Thymus (tissue), 11 donors: ENCODE results near the gene MFSD1. TPM values are rescaled to one million over a fixed set of nuclear protein-coding genes. Genes with fewer than 3 reads are reported as not detected.

ENCODE experiments used
- DNase-seq, 9 donors: peaks; one replicate each; pipeline ENCODE4 v3.0.0-alpha.2; 2013; ENCODE audit warnings: low spot score in 9 of 9, low read depth in 6 of 9, missing footprints in 1 of 9
- H3K27ac ChIP-seq, 2 donors: one replicate each; pipeline ENCODE4 v1.5.1; 2013; ENCODE audit warnings: control low read depth in 1 of 2, low read depth in 1 of 2, low read length in 1 of 2, mild to moderate bottlenecking in 1 of 2, moderate library complexity in 1 of 2
- H3K27me3 ChIP-seq, 2 donors: one replicate each; pipeline ENCODE4 v1.5.1; 2013; ENCODE audit warnings: low read length in 1 of 2; ENCODE audit not compliant: control insufficient read depth in 2 of 2, insufficient read depth in 1 of 2
- H3K36me3 ChIP-seq, 2 donors: one replicate each; pipeline ENCODE4 v1.5.1; 2013; ENCODE audit warnings: low read length in 1 of 2, mild to moderate bottlenecking in 1 of 2, moderate library complexity in 1 of 2; ENCODE audit not compliant: control insufficient read depth in 2 of 2, insufficient read depth in 2 of 2
- H3K4me1 ChIP-seq, 2 donors: one replicate each; pipeline ENCODE4 v1.5.1; 2013; ENCODE audit warnings: low read length in 2 of 2; ENCODE audit not compliant: control insufficient read depth in 2 of 2, insufficient read depth in 2 of 2
- H3K4me3 ChIP-seq, 2 donors: one replicate each; pipeline ENCODE4 v1.5.1; 2013; ENCODE audit warnings: low read length in 2 of 2, control low read depth in 1 of 2, mild to moderate bottlenecking in 1 of 2
- H3K9me3 ChIP-seq, 2 donors: one replicate each; pipeline ENCODE4 v1.5.1; 2013; ENCODE audit warnings: low read length in 1 of 2, mild to moderate bottlenecking in 1 of 2; ENCODE audit not compliant: control insufficient read depth in 2 of 2, insufficient read depth in 1 of 2
- WGBS: extraction: QIAGEN DNeasy Blood & Tissue Kit; methylation state at CpG from one replicate; pipeline ENCODE4 v1.1.7; 2013; 5-methylcytosine and 5-hydroxymethylcytosine counted together
- polyA plus RNA-seq: library from polyadenylated mRNA; stranded (reverse); fragments of 200-250 nt; gene quantifications from one replicate; pipeline ENCODE4 v1.2.3, GENCODE V29; 2013
- total RNA-seq: library from RNA; stranded (reverse); fragments of 120-200 nt; gene quantifications from one replicate; pipeline ENCODE4 v1.2.4, GENCODE V29; 2013
- donor health status: healthy.

The MFSD1 gene
- total and polyA plus RNA-seq, 2 donors: 58.7 to 61.4 TPM

DNA sequence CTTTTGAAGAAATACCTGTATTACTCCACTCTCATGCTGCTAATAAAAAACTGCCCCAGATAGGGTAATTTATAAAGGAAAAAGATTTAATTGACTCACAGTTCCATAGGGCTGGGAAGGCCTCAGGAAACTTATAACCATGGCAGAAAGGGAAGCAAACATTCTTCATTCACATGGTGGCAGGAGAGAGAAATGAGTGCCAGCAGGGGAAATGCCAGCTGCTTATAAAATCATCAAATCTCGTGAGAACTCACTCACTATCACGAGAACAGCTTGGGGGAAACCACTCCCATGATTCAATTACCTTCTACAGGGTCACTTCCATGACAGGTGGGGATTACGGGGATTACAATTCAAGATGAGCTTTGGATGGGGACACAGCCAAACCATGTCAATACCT lies 18.7 kb downstream of the MFSD1 start:
- WGBS: 99% methylated on average over 3 of the region's 3 CpGs
- DNase-seq: no peak
- H3K36me3 ChIP-seq: peaks cover 17 to 41% of the 10 kb centered on the region in 2 donors
- H3K9me3 ChIP-seq: no peaks in the 10 kb centered on the region
- H3K4me1 ChIP-seq: no peaks in the 10 kb centered on the region
- no peak overlapping the region for H3K27ac ChIP-seq
- H3K4me3 ChIP-seq: no peak overlapping the region
- H3K27me3 ChIP-seq: no peaks in the 10 kb centered on the region

DNA sequence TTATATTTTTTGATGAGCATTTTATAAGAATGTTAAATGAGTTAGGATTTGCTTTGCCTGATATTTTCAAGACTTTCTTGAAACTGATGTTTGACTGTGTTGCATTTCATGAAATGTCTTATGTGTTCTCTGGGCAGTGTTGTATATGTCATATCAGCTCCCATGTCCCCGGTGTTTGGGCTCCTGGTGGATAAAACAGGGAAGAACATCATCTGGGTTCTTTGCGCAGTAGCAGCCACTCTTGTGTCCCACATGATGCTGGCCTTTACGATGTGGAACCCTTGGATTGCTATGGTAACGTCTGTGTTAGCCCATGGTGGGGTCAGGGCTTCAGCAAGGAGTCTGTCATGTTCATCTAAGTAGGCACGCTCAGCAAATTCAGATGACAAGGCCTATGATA lies 20.0 kb downstream of the MFSD1 start:
- Histone ChIP-seq H3K27ac (no peak overlapping the region), H3K4me1 (no peaks in the 10 kb centered on the region), H3K9me3 (no peaks in the 10 kb centered on the region), H3K36me3 (peaks cover 17 to 42% of the 10 kb centered on the region in 2 donors), H3K27me3 (no peaks in the 10 kb centered on the region), H3K4me3 (no peak overlapping the region)
- DNase-seq: no peak
- 98% methylated on average over 5 of the region's 5 CpGs for WGBS

DNA sequence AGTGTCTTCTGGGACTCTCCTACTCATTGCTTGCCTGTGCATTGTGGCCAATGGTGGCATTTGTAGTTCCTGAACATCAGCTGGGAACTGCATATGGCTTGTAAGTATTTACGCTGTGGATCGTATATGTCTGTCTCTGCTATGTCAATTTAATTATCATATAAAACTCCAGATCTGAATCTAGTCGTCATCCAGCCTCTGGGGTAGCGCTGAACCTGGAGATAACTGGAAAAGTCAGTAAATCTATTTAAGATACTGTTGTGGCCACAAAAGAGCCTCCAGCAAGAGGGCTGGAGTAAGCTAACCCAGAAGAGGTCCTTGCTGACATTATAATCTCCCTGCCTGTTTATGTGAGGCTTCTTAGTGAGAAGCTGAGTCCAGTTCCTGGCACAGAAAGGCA lies 21.6 kb downstream of the MFSD1 start:
- 98% methylated on average over 4 of the region's 4 CpGs for WGBS
- no peaks in the 10 kb centered on the region for H3K27me3 ChIP-seq
- H3K4me1 ChIP-seq: no peaks in the 10 kb centered on the region
- no peak overlapping the region for H3K27ac ChIP-seq
- DNase-seq: no peak
- peaks cover 17 to 42% of the 10 kb centered on the region in 2 donors for H3K36me3 ChIP-seq
- no peaks in the 10 kb centered on the region for H3K9me3 ChIP-seq
- H3K4me3 ChIP-seq: no peak overlapping the region

DNA sequence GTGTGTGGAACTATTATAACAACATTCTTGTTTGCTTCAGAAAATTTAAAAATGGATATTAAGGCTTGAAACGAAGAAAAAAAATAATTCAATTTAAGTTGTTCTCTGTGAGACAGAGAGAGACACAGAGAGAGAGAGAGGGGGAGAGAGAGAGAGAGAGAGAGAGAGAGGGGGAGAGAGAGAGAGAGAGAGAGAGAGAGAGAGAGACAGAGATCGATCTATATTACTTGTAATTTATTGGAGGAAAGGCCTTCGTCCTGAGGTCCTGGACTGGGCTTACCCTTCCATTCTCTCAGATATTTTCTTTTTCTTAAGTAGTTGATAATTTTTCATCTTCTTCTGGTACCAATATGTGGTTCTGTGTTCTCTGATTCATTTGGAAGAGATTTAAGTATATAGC lies 25.9 kb downstream of the MFSD1 start:
- H3K27me3 ChIP-seq: no peaks in the 10 kb centered on the region
- H3K4me1 ChIP-seq: no peaks in the 10 kb centered on the region
- DNase-seq: no peak
- no peak overlapping the region for H3K27ac ChIP-seq
- H3K9me3 ChIP-seq: no peaks in the 10 kb centered on the region
- 93% methylated on average over 3 of the region's 3 CpGs for WGBS
- H3K4me3 ChIP-seq: no peak overlapping the region
- H3K36me3 ChIP-seq: peaks cover 10 to 32% of the 10 kb centered on the region in 2 donors

DNA sequence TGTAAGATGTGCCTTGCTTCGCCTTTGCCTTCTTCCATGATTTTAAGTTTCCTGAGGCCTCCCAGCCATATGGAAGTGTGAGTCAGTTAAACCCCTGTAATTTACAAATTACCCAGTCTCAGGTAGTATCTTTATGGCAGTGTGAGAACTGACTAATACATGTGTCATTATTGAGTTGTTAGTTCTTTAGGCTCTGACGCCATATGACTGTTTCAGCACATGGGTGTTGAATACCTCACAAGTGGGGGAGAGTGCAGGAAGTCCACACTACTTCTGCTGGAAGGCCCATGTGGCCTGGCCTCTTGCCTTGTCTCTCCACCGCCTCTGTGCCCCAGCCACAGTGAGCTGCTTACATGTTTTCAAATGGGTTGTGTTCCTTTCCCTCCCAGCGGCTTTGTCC lies 28.5 kb downstream of the MFSD1 start:
- no peak for DNase-seq
- Histone ChIP-seq H3K4me1 (no peaks in the 10 kb centered on the region), H3K9me3 (no peaks in the 10 kb centered on the region), H3K27me3 (no peaks in the 10 kb centered on the region), H3K36me3 (peaks cover 0 to 14% of the 10 kb centered on the region in 2 donors), H3K27ac (no peak overlapping the region), H3K4me3 (no peak overlapping the region)
- WGBS: 99% methylated on average over 4 of the region's 4 CpGs

DNA sequence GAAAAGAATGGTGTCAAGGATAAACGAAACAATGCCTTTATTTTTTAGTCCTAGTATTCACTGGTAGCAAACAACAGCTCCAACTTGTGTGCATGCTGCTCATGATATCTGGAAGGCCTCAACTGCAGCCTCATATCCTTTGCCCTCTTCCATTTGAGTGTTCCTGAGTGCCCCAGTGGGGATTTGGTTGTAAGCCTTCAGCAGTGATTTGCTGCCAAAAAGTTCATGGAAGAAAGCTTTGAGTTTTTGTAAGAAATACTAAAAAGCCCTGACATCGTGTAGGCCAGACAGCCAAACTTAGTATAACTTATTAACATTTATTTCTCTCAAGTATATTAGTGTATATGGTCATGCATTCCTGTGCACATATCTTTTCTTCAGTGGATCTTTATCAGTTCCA lies 30.0 kb downstream of the MFSD1 start:
- H3K27ac ChIP-seq: no peak overlapping the region
- H3K4me3 ChIP-seq: no peak overlapping the region
- peaks cover 0 to 12% of the 10 kb centered on the region in 2 donors for H3K36me3 ChIP-seq
- 75% methylated on average over 2 of the region's 2 CpGs for WGBS
- no peaks in the 10 kb centered on the region for H3K9me3 ChIP-seq
- H3K4me1 ChIP-seq: no peaks in the 10 kb centered on the region
- no peaks in the 10 kb centered on the region for H3K27me3 ChIP-seq
- no peak for DNase-seq

DNA sequence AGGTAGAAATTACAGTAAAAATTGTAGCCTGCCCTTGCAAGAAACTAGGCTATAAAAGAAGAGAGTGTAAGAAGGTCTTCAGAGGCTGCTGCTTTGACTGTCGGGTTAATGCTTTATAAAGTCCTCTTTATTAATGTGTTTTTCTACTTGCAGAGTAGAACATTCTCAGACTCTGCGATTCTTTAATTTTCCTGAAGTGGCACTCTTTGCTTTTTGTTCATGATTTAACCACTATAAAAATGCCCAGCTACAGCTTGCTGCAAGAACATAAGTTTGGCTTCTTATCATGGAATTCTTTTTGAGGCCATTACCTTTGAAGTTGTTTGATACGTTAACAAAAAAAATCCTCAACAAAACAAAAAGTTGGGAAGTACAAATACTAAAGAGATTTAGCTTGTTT lies 33.8 kb downstream of the MFSD1 start:
- WGBS: 79% methylated on average over 3 of the region's 3 CpGs
- DNase-seq: no peak
- Histone ChIP-seq H3K4me1 (no peaks in the 10 kb centered on the region), H3K27me3 (no peaks in the 10 kb centered on the region), H3K9me3 (no peaks in the 10 kb centered on the region), H3K36me3 (peaks cover 0 to 3% of the 10 kb centered on the region in 2 donors), H3K27ac (no peak overlapping the region), H3K4me3 (no peak overlapping the region)

DNA sequence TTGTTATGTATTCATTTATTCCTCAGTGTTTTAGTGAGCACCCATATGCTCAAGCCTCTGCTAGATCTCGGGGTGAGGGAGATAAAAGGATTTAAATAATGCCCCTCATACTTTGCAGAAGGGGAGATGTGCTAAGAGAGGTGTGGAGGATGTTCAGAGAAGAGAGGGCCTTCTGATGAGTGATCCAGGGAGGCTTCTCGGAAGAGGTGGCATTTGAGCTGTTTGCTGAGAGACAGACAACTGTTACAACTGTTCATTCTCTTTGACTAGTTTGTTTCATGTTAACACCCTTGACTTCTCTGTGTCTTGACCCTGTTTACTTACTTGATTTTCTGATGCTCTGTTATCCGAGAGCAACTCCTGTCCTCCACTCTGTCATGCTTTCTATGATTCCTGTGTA lies 34.5 kb downstream of the MFSD1 start:
- Histone ChIP-seq H3K9me3 (no peaks in the 10 kb centered on the region), H3K4me3 (no peak overlapping the region), H3K4me1 (no peaks in the 10 kb centered on the region), H3K27ac (no peak overlapping the region), H3K36me3 (no peaks in the 10 kb centered on the region), H3K27me3 (no peaks in the 10 kb centered on the region)
- WGBS: 93% methylated on average over 3 of the region's 3 CpGs
- DNase-seq: no peak

DNA sequence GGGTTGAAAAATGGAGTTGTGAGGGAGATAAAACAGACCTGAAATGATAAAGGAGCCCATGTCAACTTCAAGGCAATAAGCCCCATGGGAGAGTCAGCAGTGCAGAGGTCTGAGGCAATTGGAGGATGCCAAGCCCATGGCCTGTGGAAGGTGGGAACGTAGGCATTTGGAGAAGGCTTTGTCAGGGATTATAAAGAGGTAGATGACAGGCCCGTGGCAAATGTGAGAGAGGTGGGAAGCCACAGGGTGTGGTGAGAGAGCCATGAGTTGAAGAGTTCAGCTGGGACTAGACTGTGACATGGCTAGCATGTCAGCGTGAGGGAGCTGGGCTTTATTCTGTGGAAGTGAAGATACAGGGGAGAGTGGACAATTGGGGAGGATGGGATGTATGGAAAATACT lies 35.4 kb downstream of the MFSD1 start:
- Histone ChIP-seq H3K27me3 (no peaks in the 10 kb centered on the region), H3K27ac (no peak overlapping the region), H3K36me3 (no peaks in the 10 kb centered on the region), H3K4me1 (no peaks in the 10 kb centered on the region), H3K9me3 (no peaks in the 10 kb centered on the region), H3K4me3 (no peak overlapping the region)
- no peak for DNase-seq
- 90% methylated on average over 3 of the region's 3 CpGs for WGBS

DNA sequence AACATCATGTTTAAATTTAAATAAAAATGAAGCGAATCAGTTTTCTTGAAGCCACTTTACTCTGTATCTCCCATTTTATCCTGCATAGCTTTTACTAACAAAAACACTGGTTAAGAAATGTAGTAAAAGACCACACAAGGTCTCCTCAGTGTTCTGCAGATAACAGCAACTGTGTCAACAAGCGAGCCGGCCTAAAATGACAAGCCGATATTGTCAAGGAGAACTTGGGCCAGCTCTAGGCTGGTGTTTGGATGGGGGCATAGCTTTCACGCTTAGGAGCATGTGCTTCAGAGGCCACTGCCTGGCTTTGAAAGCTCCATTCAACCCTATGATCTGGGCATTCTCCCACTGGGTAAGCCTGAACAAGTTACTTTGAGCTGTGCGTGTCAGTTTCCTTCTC lies 38.1 kb downstream of the MFSD1 start:
- Histone ChIP-seq H3K27me3 (no peaks in the 10 kb centered on the region), H3K9me3 (no peaks in the 10 kb centered on the region), H3K27ac (no peak overlapping the region), H3K36me3 (no peaks in the 10 kb centered on the region), H3K4me3 (no peak overlapping the region), H3K4me1 (no peaks in the 10 kb centered on the region)
- WGBS: 97% methylated on average over 6 of the region's 6 CpGs
- DNase-seq: no peak
